Right hindlimb (tissue), 1 donor: ENCODE measurements around the gene RPS3.
A peak's percentile ranks its signal among the peaks of the same experiment; 100 is the strongest.
"Not testable (repeated sequence)": the region's sequence is repeated elsewhere in the genome, so short reads cannot be mapped to it uniquely, and the experiment has no call there.

Experiments used
- DNase-seq: peaks from one replicate; pipeline ENCODE4 v3.0.0-alpha.2; 2018

The RPS3 gene

DNA sequence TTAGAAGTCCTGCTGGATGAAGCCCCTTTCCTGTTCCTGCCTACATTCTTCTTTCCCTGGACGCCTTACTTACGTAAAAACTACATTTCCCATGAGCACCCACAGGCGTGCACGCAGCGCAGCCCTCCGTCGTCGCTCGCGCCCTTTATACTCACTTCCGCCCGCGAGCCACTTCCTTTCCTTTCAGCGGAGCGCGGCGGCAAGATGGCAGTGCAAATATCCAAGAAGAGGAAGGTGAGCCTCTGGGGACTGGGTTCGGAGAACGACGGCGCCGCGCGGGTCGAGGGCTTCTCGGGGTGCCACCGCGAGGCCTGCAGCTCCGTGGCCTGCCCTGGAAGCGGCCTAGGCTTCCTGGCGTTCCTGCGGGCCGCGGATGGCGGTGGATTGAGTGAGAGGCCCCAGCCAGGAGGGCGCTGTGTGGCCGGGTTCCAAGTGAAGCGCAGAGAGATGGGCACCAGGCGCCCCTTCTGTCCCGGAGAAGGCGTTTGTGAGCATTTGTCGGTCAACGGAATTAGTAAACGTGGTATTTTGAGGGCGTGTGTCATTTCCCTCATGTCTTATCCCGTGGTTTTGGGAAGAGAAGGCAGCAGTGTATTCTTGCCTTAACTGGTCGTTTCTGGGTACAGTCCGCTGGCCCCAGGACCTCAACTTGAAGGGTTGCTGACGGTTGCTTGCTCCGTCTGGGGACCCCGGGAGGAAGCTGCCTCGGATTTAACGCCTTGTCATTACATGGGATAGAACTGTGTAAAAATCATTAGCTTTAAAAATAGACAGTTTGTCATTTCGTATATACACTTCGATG, at the start of gene RPS3:
Gene RPS3 (plus strand): TSS at position 175 of the 802 bp plus-strand sequence. CDS start 30 bp downstream, at position 205.
- peak; percentile 94 for DNase-seq

GRCh38 chr11:75349521-75350116, 49.7 kb upstream of the RPS3 start:
- no peak for DNase-seq

GRCh38 chr11:75350122-75350742, 49.1 kb upstream of the RPS3 start:
- DNase-seq, result no peak

DNA sequence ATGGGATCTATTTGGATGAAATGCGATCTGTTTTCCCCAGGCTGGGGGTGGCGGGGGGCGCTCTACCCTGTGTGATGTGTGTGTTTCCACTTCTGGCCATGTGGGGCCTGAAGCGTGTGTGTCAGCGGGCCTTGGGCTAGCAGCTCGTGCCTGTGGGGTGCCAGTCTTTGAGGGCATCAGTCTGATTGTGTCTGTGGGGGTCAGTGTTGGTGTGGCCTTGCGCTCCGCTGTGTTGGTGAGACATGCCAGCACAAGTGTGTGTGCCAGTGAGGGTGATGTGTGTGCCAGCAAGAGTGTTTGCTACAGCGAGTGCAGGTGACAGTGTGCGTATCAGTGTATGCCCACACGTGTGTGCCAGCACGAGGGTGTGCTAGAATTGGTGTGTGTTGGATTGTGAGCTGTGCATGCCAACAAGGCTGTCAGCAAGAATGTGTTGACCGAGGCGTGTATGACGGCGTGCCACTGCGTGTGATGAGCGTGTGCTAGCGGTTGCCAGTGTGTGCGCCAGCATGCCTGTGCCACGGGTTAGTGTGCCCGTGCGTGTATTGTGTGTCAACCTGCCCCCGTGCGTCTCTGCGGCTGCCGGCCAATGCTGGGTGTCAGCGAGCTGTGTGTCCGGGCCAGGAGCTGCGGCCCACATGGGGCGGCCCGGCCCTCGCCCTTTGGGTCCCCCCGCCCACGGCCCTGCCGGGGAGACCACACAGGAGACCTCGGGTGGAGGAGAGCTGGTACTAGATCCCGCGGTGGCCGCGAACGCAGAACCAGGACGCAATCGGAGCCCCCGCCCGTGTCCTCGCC, 48.4 kb upstream of the RPS3 start:
- DNase-seq, result no peak

DNA sequence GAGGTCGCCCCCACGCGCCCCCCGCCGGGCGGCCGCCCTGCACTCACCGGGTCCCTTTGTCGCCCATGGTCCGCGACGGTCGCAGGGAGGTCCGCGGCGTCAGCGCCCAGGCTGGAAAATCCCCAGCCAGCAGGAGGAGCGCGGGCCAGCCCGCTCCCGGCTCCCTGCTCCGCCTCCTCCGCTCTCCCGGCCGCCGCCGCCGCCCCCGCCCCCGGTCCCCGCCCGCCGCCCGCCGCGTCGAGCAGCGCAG, 47.9 kb upstream of the RPS3 start, which contains the start of gene ARRB1:
Gene ARRB1 (minus strand): TSS at position 121 of the 250 bp plus-strand sequence. CDS start 54 bp downstream, at position 67.
- no peak for DNase-seq

GRCh38 chr11:75351791-75352587, 47.3 kb upstream of the RPS3 start:
- peak; percentile 73 for DNase-seq

- no peak for DNase-seq
Measured at GRCh38 chr11:75352588-75353206, 46.6 kb upstream of the RPS3 start.

DNA sequence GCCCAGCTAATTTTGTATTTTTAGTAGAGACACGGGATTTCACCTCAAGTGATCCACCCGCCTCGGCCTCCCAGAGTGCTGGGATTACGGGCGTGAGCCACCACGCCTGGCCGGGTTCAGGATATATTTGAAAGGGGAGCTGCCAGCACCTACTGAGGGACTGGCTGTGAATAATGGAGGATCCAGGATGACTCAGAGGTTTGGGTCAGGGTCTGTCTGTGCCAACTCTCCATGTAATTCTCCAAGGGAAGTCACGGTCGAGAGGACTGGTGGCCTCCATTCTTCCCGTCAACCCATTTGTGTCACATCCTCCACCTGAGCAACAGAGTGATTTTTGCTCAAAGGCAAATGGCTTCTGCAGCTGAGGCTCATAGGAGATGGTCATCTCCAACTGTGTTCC, 44.3 kb upstream of the RPS3 start:
- DNase-seq, result no peak

DNA sequence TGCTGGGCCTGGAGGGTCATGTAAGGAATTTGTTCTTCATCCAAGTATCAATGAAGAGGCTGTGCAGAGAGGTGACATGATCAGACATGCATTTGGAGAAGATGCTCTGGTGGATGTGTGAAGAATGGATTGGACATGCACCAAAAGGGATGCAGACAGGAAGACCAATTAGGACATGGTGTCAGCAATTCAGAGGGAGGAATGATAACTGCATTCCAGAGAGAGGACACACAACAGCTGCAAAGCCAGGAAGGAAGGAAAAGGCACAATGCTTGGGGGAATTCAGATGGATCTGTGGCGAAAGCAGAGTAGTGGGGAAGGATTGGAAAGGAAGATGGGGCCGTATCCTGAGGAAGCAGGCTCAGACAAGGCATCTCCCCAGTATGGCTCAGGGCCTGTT, 42.7 kb upstream of the RPS3 start:
- DNase-seq, result no peak

DNA sequence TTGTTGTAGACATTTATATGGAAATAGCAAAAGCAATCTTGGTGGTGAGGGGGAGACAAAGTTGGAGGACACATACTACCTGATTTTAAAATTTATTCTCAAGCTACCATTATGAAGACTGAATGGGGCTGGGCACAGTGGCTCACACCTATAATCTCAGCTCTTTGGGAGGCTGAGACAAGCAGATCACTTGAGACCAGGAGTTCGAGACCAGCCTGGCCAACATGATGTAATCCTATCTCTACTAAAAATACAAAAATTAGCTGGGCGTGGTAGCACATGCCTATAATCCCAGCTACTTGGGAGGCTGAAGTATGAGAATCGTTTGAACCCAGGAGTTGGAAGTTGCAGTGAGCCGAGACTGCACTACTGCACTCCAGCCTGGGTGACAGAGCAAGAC, 37.0 kb upstream of the RPS3 start:
- DNase-seq, result not testable (repeated sequence)

- no peak for DNase-seq
Measured at GRCh38 chr11:75365711-75366181, 33.6 kb upstream of the RPS3 start.

GRCh38 chr11:75366826-75367225, 32.5 kb upstream of the RPS3 start:
- DNase-seq, result not testable (repeated sequence)

- DNase-seq, result no peak
Measured at GRCh38 chr11:75369560-75370255, 29.6 kb upstream of the RPS3 start.

DNA sequence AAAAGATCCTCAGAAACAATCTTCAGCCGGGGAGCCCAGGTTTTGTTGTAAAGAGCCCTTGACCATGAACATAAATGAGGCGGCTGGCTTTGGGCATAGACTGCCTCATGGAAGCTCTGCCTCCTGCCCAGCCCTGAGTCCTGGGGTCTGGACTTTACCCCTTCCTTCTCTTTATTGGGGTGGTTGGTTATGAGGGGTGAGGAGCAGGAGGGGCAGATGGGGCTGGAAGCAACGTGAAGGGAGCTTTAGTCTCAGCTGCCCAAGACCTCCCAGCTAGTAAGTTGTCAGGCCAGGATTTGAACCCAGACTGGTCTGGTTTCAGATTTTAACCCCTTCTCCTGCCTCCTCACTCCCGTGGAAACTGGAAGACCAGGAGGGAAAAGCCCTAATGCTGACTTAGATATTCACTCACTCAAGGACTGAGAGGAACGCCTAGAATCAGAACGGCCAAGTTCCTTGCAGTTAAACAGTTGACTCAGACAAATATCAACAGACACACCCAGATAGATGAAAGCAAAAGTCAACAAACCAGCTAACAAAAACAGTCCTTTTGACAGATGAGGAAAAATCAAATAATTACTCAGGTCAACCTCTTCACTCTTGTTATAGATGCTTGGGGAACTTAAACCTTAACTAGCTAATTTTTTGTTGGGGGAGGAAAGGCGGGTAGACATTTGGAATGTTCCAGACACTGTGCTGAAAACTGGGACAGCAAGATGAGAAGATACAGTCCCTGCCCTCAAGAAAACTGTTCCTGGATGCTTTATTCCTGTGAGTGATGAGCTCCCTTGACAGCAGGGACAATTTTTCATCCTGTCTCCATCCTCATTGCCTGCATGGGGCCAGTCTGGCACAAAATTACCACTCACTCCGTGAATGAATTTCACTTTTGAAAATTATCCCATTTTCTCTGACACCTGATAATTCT, 27.1 kb upstream of the RPS3 start:
- DNase-seq, result no peak

- no peak for DNase-seq
Measured at GRCh38 chr11:75373201-75373600, 26.1 kb upstream of the RPS3 start.

- no peak for DNase-seq
Measured at GRCh38 chr11:75374646-75375045, 24.7 kb upstream of the RPS3 start.

- DNase-seq, result no peak
Measured at GRCh38 chr11:75375626-75376025, 23.7 kb upstream of the RPS3 start.

DNA sequence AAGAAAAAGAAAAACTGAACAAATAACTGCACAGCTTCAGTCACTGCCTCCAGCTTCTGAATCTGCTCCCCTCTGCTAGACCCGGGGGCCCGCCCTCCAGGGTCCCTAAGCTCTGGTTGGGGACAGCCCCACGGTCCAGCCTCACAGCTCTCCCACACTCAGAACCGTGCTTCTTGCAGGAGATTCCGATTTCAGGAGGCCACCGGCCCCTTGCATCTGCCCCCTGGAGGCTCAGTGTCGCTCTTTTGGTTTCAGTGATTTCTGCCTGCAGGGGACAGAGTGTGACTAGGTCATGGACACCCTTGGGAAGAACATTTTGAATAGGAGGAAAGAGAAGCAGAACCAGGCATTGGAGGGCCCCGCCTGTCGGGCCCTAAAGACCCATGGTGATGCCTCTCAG, 23.1 kb upstream of the RPS3 start:
- no peak for DNase-seq

- DNase-seq, result not testable (repeated sequence)
Measured at GRCh38 chr11:75378776-75379175, 20.5 kb upstream of the RPS3 start.

- no peak for DNase-seq
Measured at GRCh38 chr11:75380245-75380644, 19.1 kb upstream of the RPS3 start.
